CD14-positive monocyte (primary cell): ENCODE measurements around the gene WFDC11. TPM values are rescaled to one million over a fixed set of nuclear protein-coding genes. Genes with fewer than 3 reads are reported as not detected.

Source experiments
- DNase-seq, 3 donors: peaks; one replicate each; pipeline ENCODE4 v3.0.0-alpha.2; 2011 to 2022
- H2AFZ ChIP-seq: 2 replicates; pipeline ENCODE4 v1.6.0; 2012; ENCODE audit warnings: mild to moderate bottlenecking, low read depth, low read length, inconsistent platforms; ENCODE audit not compliant: insufficient read depth, poor library complexity, severe bottlenecking
- H3K27ac ChIP-seq, 2 donors: 1 replicate in 1 of 2; 2 replicates in 1 of 2; pipeline ENCODE4 v1.5.1; 2012 to 2013; ENCODE audit warnings: low read length in 2 of 2, control low read depth in 1 of 2, inconsistent platforms in 1 of 2, low read depth in 1 of 2, mild to moderate bottlenecking in 1 of 2
- H3K27me3 ChIP-seq, 2 donors: one replicate each; pipeline versions ENCODE4 v1.6.0 to v1.6.1; 2011 to 2013; ENCODE audit warnings: low read length in 2 of 2; ENCODE audit not compliant: control insufficient read depth in 2 of 2, insufficient read depth in 2 of 2
- H3K36me3 ChIP-seq, 2 donors: replicated peaks in 1 of 2; 1 replicate in 1 of 2; 2 replicates in 1 of 2; pipeline versions ENCODE4 v1.5.1 to v1.6.1; 2012 to 2013; ENCODE audit warnings: low read length in 2 of 2, control low read depth in 1 of 2, inconsistent platforms in 1 of 2, mild to moderate bottlenecking in 1 of 2; ENCODE audit not compliant: insufficient read depth in 2 of 2, control insufficient read depth in 1 of 2
- H3K4me1 ChIP-seq, 2 donors: 1 replicate in 1 of 2; 2 replicates in 1 of 2; pipeline versions ENCODE4 v1.5.1 to v1.6.1; 2012 to 2013; ENCODE audit warnings: low read length in 2 of 2, control low read depth in 1 of 2, inconsistent platforms in 1 of 2, mild to moderate bottlenecking in 1 of 2, moderate library complexity in 1 of 2; ENCODE audit not compliant: insufficient read depth in 2 of 2, control insufficient read depth in 1 of 2
- H3K4me2 ChIP-seq: replicated peaks from 2 replicates; pipeline ENCODE3; 2012; ENCODE audit warnings: low read length, moderate library complexity, mild to moderate bottlenecking; ENCODE audit not compliant: poor library complexity, severe bottlenecking; ENCODE audit errors: extremely low read depth
- H3K4me3 ChIP-seq, 3 experiments: fragments of 200-600 bp in 1 of 3; sonication (generic) in 1 of 3; replicated peaks in 1 of 3; 1 replicate in 2 of 3; 2 replicates in 1 of 3; pipeline ENCODE4 v1.5.1; 2011 to 2013; ENCODE audit warnings: low read length in 3 of 3, mild to moderate bottlenecking in 3 of 3, control low read depth in 2 of 3, low read depth in 2 of 3, inconsistent platforms in 1 of 3, moderate library complexity in 1 of 3
- H3K79me2 ChIP-seq: 2 replicates; pipeline ENCODE4 v1.6.0; 2012; ENCODE audit warnings: mild to moderate bottlenecking, control low read depth, inconsistent platforms, low read length, moderate library complexity; ENCODE audit not compliant: insufficient read depth
- H3K9ac ChIP-seq: 2 replicates; pipeline ENCODE4 v1.6.0; 2017; ENCODE audit warnings: low read length, mild to moderate bottlenecking; ENCODE audit not compliant: insufficient read depth, poor library complexity, severe bottlenecking
- H3K9me3 ChIP-seq, 2 donors: replicated peaks in 1 of 2; 1 replicate in 1 of 2; 2 replicates in 1 of 2; pipeline versions ENCODE4 v1.5.1 to v1.6.1; 2012 to 2013; ENCODE audit warnings: low read length in 2 of 2, control low read depth in 1 of 2; ENCODE audit not compliant: control insufficient read depth in 1 of 2, insufficient read depth in 1 of 2
- H4K20me1 ChIP-seq: 2 replicates; pipeline ENCODE4 v1.6.0; 2012; ENCODE audit warnings: mild to moderate bottlenecking, low read length, control low read depth, moderate library complexity; ENCODE audit not compliant: insufficient read depth
- H3K27ac Mint-ChIP-seq, 7 donors: one replicate each; pipeline ENCODE4 v1.8.0; 2020; ENCODE audit warnings: mild to moderate bottlenecking in 7 of 7, mixed read lengths in 7 of 7, moderate library complexity in 6 of 7, inconsistent platforms in 2 of 7
- H3K27me3 Mint-ChIP-seq, 3 donors: one replicate each; pipeline ENCODE4 v1.8.0; 2021 to 2022; ENCODE audit warnings: low read depth in 3 of 3, mild to moderate bottlenecking in 3 of 3, mixed read lengths in 3 of 3, moderate library complexity in 3 of 3, inconsistent platforms in 1 of 3
- H3K36me3 Mint-ChIP-seq, 2 donors: one replicate each; pipeline ENCODE4 v1.8.0; 2020; ENCODE audit warnings: mixed read lengths in 2 of 2, inconsistent platforms in 1 of 2, mild to moderate bottlenecking in 1 of 2
- H3K4me1 Mint-ChIP-seq: one replicate; pipeline ENCODE4 v1.8.0; 2020; ENCODE audit warnings: mild to moderate bottlenecking, mixed read lengths
- H3K4me3 Mint-ChIP-seq, 2 donors: one replicate each; pipeline ENCODE4 v1.8.0; 2020; ENCODE audit warnings: mild to moderate bottlenecking in 2 of 2, mixed read lengths in 2 of 2, moderate library complexity in 1 of 2
- H3K9me3 Mint-ChIP-seq, 7 donors: one replicate each; pipeline ENCODE4 v1.8.0; 2020 to 2022; ENCODE audit warnings: mixed read lengths in 7 of 7, mild to moderate bottlenecking in 6 of 7, moderate library complexity in 6 of 7, inconsistent platforms in 2 of 7
- CTCF ChIP-seq: fragments of 200-600 bp; IDR thresholded peaks from one replicate; pipeline ENCODE4 v1.8.0; 2022; ENCODE audit warnings: antibody characterized with exemption, mild to moderate bottlenecking
- WGBS: methylation state at CpG from one replicate; pipeline ENCODE4 v1.1.5; 2013; ENCODE audit warnings: missing lambda C conversion rate; ENCODE audit not compliant: insufficient coverage; 5-methylcytosine and 5-hydroxymethylcytosine counted together
- intact Hi-C, 2 donors: fragments of 100-400 bp; cut with micrococcal nuclease; formaldehyde crosslinking; loops; one replicate each; pipeline versions ENCODE4 v1.15.0 to v1.15.1; 2023
- polyA plus RNA-seq, 3 donors: library from polyadenylated mRNA; depleted of rRNA in 1 of 3; unstranded in 2 of 3; stranded (reverse) in 1 of 3; fragments of 300-500 nt in 2 of 3; fragments of >200 nt in 1 of 3; fragmentation: Illumina TruSeq in 2 of 3; gene quantifications; 1 replicate in 2 of 3; 2 replicates in 1 of 3; pipeline ENCODE4 v1.2.3, GENCODE V29; 2012 to 2021

WFDC11 gene
- polyA plus RNA-seq, 3 donors = not detected

- intact Hi-C loops = no loop called here
- H3K27ac Mint-ChIP-seq = no peak overlapping the region
- DNase-seq = no peak
Measured at GRCh38 chr20:45685896-45686295, 15.9 kb upstream of the WFDC11 start.

GRCh38 chr20:45679650-45680049, 9.6 kb upstream of the WFDC11 start:
- peaks cover 16 to 24% of the 10 kb centered on the region in 2 donors for H3K9me3 ChIP-seq
- intact Hi-C loops = no loop called here
- H3K36me3 ChIP-seq = no peaks in the 10 kb centered on the region
- Mint-ChIP-seq H3K36me3 (no peaks in the 10 kb centered on the region), H3K27me3 (peaks cover 0 to 4% (median 2%) of the 10 kb centered on the region in 3 donors), H3K4me1 (no peaks in the 10 kb centered on the region), H3K9me3 (peaks cover 10 to 27% (median 23%) of the 10 kb centered on the region in 7 donors), H3K4me3 (no peak overlapping the region), H3K27ac (no peak overlapping the region)
- DNase-seq = no peak
- H4K20me1 ChIP-seq = no peaks in the 10 kb centered on the region
- no peak overlapping the region for H2AFZ ChIP-seq
- H3K9ac ChIP-seq = no peak overlapping the region
- no peaks in the 10 kb centered on the region for H3K79me2 ChIP-seq
- H3K4me2 ChIP-seq = no peak overlapping the region
- no peak overlapping the region for H3K27ac ChIP-seq
- H3K27me3 ChIP-seq = peaks cover 0 to 2% of the 10 kb centered on the region in 2 donors
- H3K4me3 ChIP-seq = no peak overlapping the region
- TF ChIP-seq CTCF = no peak
- H3K4me1 ChIP-seq = no peaks in the 10 kb centered on the region

More at GRCh38 chr20:45685896-45686295, 15.9 kb upstream of the WFDC11 start:
- Histone ChIP-seq H2AFZ (no peak overlapping the region), H3K27ac (no peak overlapping the region), H3K4me2 (no peak overlapping the region), H4K20me1 (no peaks in the 10 kb centered on the region), H3K4me3 (no peak overlapping the region), H3K79me2 (no peaks in the 10 kb centered on the region), H3K27me3 (no peaks in the 10 kb centered on the region), H3K4me1 (no peaks in the 10 kb centered on the region), H3K36me3 (no peaks in the 10 kb centered on the region), H3K9me3 (peaks cover 1 to 2% of the 10 kb centered on the region in 2 donors), H3K9ac (no peak overlapping the region)
- H3K36me3 Mint-ChIP-seq = no peaks in the 10 kb centered on the region
- peaks cover 0 to 5% (median 2%) of the 10 kb centered on the region in 3 donors for H3K27me3 Mint-ChIP-seq
- H3K4me3 Mint-ChIP-seq = no peak overlapping the region
- H3K9me3 Mint-ChIP-seq = peaks cover 0 to 8% (median 3%) of the 10 kb centered on the region in 7 donors
- 38% methylated on average over 2 of the region's 3 CpGs for WGBS
- TF ChIP-seq CTCF = no peak
- H3K4me1 Mint-ChIP-seq = no peaks in the 10 kb centered on the region
